Astrocyte (in vitro differentiated cells and primary cell): ENCODE data around the gene IL36G. TPM values are rescaled to one million over a fixed set of nuclear protein-coding genes. Genes with fewer than 3 reads are reported as not detected.

Experiments
- DNase-seq: peaks from one replicate; pipeline ENCODE4 v3.0.0-alpha.2; 2010; ENCODE audit warnings: low read depth
- FAIRE-seq: peaks from 2 replicates; lab custom pipeline; 2011; peaks lifted over from hg19 to GRCh38; lab: Jason Lieb, UNC
- H2AFZ ChIP-seq: 2 replicates; pipeline ENCODE4 v1.6.0; 2012; ENCODE audit warnings: low read depth, low read length, inconsistent platforms
- H3K27ac ChIP-seq: 2 replicates; pipeline ENCODE4 v1.5.1; 2011; ENCODE audit warnings: low read depth, low read length, inconsistent platforms
- H3K27me3 ChIP-seq: 2 replicates; pipeline ENCODE4 v1.6.0; 2011; ENCODE audit warnings: low read length, inconsistent platforms; ENCODE audit not compliant: insufficient read depth
- H3K36me3 ChIP-seq: 2 replicates; pipeline ENCODE4 v1.5.1; 2011; ENCODE audit warnings: low read length, inconsistent platforms; ENCODE audit not compliant: insufficient read depth
- H3K4me1 ChIP-seq: 2 replicates; pipeline ENCODE4 v1.5.1; 2011; ENCODE audit warnings: low read length, inconsistent platforms; ENCODE audit not compliant: insufficient read depth
- H3K4me2 ChIP-seq: 2 replicates; pipeline ENCODE4 v1.6.0; 2012; ENCODE audit warnings: low read length, inconsistent platforms
- H3K4me3 ChIP-seq: 2 replicates; pipeline ENCODE4 v1.5.1; 2011; ENCODE audit warnings: low read depth, mild to moderate bottlenecking, low read length, inconsistent platforms; ENCODE audit not compliant: insufficient read depth
- H3K79me2 ChIP-seq: 2 replicates; pipeline ENCODE4 v1.6.0; 2012; ENCODE audit warnings: mild to moderate bottlenecking, low read length, inconsistent platforms; ENCODE audit not compliant: insufficient read depth
- H3K9ac ChIP-seq: 2 replicates; pipeline ENCODE4 v1.6.0; 2012; ENCODE audit warnings: mild to moderate bottlenecking, low read length, inconsistent platforms
- H3K9me3 ChIP-seq: 2 replicates; pipeline ENCODE4 v1.5.1; 2012; ENCODE audit warnings: low read depth, mild to moderate bottlenecking, low read length, inconsistent platforms; ENCODE audit not compliant: insufficient read depth
- H4K20me1 ChIP-seq: 2 replicates; pipeline ENCODE4 v1.6.0; 2012; ENCODE audit warnings: low read length, inconsistent platforms; ENCODE audit not compliant: insufficient read depth
- H3K27ac Mint-ChIP-seq: one replicate; pipeline ENCODE4 v1.8.0; 2021; ENCODE audit warnings: mild to moderate bottlenecking, mixed read lengths; ENCODE audit not compliant: unreplicated experiment
- H3K27me3 Mint-ChIP-seq: one replicate; pipeline ENCODE4 v1.8.0; 2021; ENCODE audit warnings: low read depth, mixed read lengths; ENCODE audit not compliant: unreplicated experiment
- H3K36me3 Mint-ChIP-seq: one replicate; pipeline ENCODE4 v1.8.0; 2021; ENCODE audit warnings: low read depth, mixed read lengths; ENCODE audit not compliant: unreplicated experiment
- H3K4me1 Mint-ChIP-seq: one replicate; pipeline ENCODE4 v1.8.0; 2021; ENCODE audit warnings: low read depth, mixed read lengths; ENCODE audit not compliant: unreplicated experiment
- H3K4me3 Mint-ChIP-seq: one replicate; pipeline ENCODE4 v1.8.0; 2021; ENCODE audit warnings: mild to moderate bottlenecking, moderate library complexity, mixed read lengths; ENCODE audit not compliant: unreplicated experiment
- H3K9me3 Mint-ChIP-seq: one replicate; pipeline ENCODE4 v1.8.0; 2021; ENCODE audit warnings: mild to moderate bottlenecking, mixed read lengths; ENCODE audit not compliant: unreplicated experiment
- CTCF ChIP-seq: IDR thresholded peaks from 2 replicates; pipeline ENCODE4 v1.5.1; 2011; ENCODE audit warnings: low read depth, mild to moderate bottlenecking, inconsistent platforms, low read length, moderate library complexity; ENCODE audit not compliant: insufficient read depth
- EZH2 ChIP-seq: IDR thresholded peaks from 2 replicates; pipeline ENCODE4 v1.6.1; 2012; ENCODE audit warnings: mild to moderate bottlenecking, low read length, inconsistent platforms; ENCODE audit not compliant: insufficient read depth
- total RNA-seq: library from RNA; stranded (reverse); gene quantifications from 2 replicates; pipeline ENCODE4 v1.2.1, GENCODE V29; 2021

IL36G gene
- total RNA-seq, 1 donor from 2014 or later: not detected

- H3K4me3 ChIP-seq: no peak overlapping the region
- H3K27ac Mint-ChIP-seq: no peak overlapping the region
- H3K4me1 ChIP-seq: no peaks in the 10 kb centered on the region
- no peaks in the 10 kb centered on the region for H4K20me1 ChIP-seq
- peaks cover 56% of the 10 kb centered on the region for H3K27me3 ChIP-seq
- DNase-seq (no peak), FAIRE-seq (no peak)
- H3K9me3 ChIP-seq: no peaks in the 10 kb centered on the region
- no peak overlapping the region for H3K4me3 Mint-ChIP-seq
- H3K79me2 ChIP-seq: no peaks in the 10 kb centered on the region
- H3K27ac ChIP-seq: no peak overlapping the region
- H3K9ac ChIP-seq: no peak overlapping the region
- no peak overlapping the region for H2AFZ ChIP-seq
- H3K9me3 Mint-ChIP-seq: peaks cover 4% of the 10 kb centered on the region
- H3K4me1 Mint-ChIP-seq: no peaks in the 10 kb centered on the region
- H3K36me3 Mint-ChIP-seq: no peaks in the 10 kb centered on the region
- H3K36me3 ChIP-seq: no peaks in the 10 kb centered on the region
- peaks cover 37% of the 10 kb centered on the region for H3K27me3 Mint-ChIP-seq
- TF ChIP-seq CTCF (no peak), EZH2 (no peak)
- H3K4me2 ChIP-seq: no peak overlapping the region
Observed at GRCh38 chr2:113027691-113028090, 49.9 kb downstream of the IL36G start.

GRCh38 chr2:113028112-113028511 is 50.3 kb downstream of the IL36G start:
- no peak overlapping the region for H2AFZ ChIP-seq
- H3K9me3 ChIP-seq: no peaks in the 10 kb centered on the region
- no peaks in the 10 kb centered on the region for H3K4me1 ChIP-seq
- no peak overlapping the region for H3K27ac ChIP-seq
- no peaks in the 10 kb centered on the region for H4K20me1 ChIP-seq
- Mint-ChIP-seq H3K4me3 (no peak overlapping the region), H3K27ac (no peak overlapping the region), H3K27me3 (peaks cover 37% of the 10 kb centered on the region), H3K9me3 (peaks cover 4% of the 10 kb centered on the region), H3K4me1 (no peaks in the 10 kb centered on the region), H3K36me3 (no peaks in the 10 kb centered on the region)
- peaks cover 55% of the 10 kb centered on the region for H3K27me3 ChIP-seq
- DNase-seq (no peak), FAIRE-seq (no peak)
- H3K9ac ChIP-seq: no peak overlapping the region
- H3K4me3 ChIP-seq: no peak overlapping the region
- H3K4me2 ChIP-seq: no peak overlapping the region
- H3K36me3 ChIP-seq: no peaks in the 10 kb centered on the region
- no peaks in the 10 kb centered on the region for H3K79me2 ChIP-seq
- TF ChIP-seq EZH2 (no peak), CTCF (no peak)

- Histone ChIP-seq H3K4me2 (no peak overlapping the region), H4K20me1 (no peaks in the 10 kb centered on the region), H3K36me3 (no peaks in the 10 kb centered on the region), H2AFZ (no peak overlapping the region), H3K9me3 (no peaks in the 10 kb centered on the region), H3K4me3 (no peak overlapping the region), H3K27me3 (peaks cover 36% of the 10 kb centered on the region), H3K4me1 (no peaks in the 10 kb centered on the region), H3K27ac (no peak overlapping the region), H3K79me2 (no peaks in the 10 kb centered on the region), H3K9ac (no peak overlapping the region)
- peaks cover 33% of the 10 kb centered on the region for H3K27me3 Mint-ChIP-seq
- no peak overlapping the region for H3K27ac Mint-ChIP-seq
- no peak for TF ChIP-seq EZH2
- no peak for TF ChIP-seq CTCF
- H3K9me3 Mint-ChIP-seq: peaks cover 4% of the 10 kb centered on the region
- no peak overlapping the region for H3K4me3 Mint-ChIP-seq
- no peak for FAIRE-seq
- no peaks in the 10 kb centered on the region for H3K36me3 Mint-ChIP-seq
- DNase-seq: no peak
- no peaks in the 10 kb centered on the region for H3K4me1 Mint-ChIP-seq
Observed at GRCh38 chr2:113032737-113033136, 54.9 kb downstream of the IL36G start.
